ENCODE results near the gene GSS. TPM values are rescaled to one million over a fixed set of nuclear protein-coding genes. Genes with fewer than 3 reads are reported as not detected.

The GSS gene
- total RNA-seq, 1 experiment from 2014 or later, result 95.9 TPM

DNA sequence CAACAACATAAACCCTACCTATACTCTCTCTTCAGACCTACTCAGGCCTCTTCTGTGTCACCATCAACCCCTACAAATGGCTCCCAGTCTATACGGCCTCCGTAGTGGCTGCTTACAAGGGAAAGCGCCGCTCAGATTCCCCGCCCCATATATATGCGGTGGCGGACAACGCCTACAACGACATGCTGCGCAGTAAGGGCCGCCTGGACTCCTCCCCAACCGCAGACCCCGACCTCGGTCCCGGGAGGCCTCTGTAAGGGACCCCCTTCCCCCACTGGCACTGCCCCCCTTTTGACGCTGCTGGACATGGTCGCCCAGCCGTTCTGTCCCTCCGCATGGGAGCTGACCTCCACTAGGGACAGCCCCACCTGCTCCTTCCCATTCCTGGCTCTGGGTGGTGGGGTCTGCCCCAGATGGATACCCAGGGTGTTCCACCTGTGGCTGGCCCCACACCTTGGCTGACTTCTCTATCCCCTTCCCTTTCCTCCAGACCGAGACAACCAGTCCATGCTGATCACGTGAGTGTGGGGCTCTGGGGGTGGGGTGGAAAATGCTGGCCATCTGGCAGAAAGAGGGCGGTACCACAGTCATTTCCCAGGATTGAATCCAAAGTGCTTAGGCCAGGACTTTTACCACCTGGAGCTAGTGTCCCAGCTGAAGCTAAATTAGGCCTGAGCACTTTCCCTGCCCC is 25.1 kb upstream of the GSS start:
- no peak overlapping the region for H3K4me3 ChIP-seq (ENCODE audit: low read length)
- H3K9me2 ChIP-seq (replicated peaks; ENCODE audit: low read length), result no peaks in the 10 kb centered on the region
- no peak overlapping the region for H2AFZ ChIP-seq (ENCODE audit: low read length)
- TF ChIP-seq EZH2phosphoT487 (IDR thresholded peaks at IDR 0.05; ENCODE audit: borderline replicate concordance, low read length) (no peak), EZH2 (IDR thresholded peaks at IDR 0.05; ENCODE audit: low read length, unreplicated experiment) (no peak)
- TF ChIP-seq, protein P1, sequence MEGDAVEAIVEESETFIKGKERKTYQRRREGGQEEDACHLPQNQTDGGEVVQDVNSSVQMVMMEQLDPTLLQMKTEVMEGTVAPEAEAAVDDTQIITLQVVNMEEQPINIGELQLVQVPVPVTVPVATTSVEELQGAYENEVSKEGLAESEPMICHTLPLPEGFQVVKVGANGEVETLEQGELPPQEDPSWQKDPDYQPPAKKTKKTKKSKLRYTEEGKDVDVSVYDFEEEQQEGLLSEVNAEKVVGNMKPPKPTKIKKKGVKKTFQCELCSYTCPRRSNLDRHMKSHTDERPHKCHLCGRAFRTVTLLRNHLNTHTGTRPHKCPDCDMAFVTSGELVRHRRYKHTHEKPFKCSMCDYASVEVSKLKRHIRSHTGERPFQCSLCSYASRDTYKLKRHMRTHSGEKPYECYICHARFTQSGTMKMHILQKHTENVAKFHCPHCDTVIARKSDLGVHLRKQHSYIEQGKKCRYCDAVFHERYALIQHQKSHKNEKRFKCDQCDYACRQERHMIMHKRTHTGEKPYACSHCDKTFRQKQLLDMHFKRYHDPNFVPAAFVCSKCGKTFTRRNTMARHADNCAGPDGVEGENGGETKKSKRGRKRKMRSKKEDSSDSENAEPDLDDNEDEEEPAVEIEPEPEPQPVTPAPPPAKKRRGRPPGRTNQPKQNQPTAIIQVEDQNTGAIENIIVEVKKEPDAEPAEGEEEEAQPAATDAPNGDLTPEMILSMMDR (conservative IDR thresholded peaks at IDR 0.05; ENCODE audit: low read depth, low read length), result no peak
- no peaks in the 10 kb centered on the region for H3K79me2 ChIP-seq (ENCODE audit: low read length)
- POLR2A ChIA-PET (ENCODE audit: unreplicated experiment), result no interaction called here
- CTCF ChIA-PET, result no interaction called here
- H3K27ac ChIP-seq (ENCODE audit: low read length), result no peak overlapping the region
- H3K9me3 ChIP-seq (ENCODE audit: low read length), result no peaks in the 10 kb centered on the region
- no peaks in the 10 kb centered on the region for H4K20me1 ChIP-seq (ENCODE audit: low read length)
- no TSS peak for BruUV-seq (replicated peaks)
- H3K4me1 ChIP-seq (ENCODE audit: insufficient read depth, low read length), result peaks cover 5% of the 10 kb centered on the region
- intact Hi-C loops (cut with micrococcal nuclease), result no loop called here
- no peaks in the 10 kb centered on the region for H3F3A ChIP-seq (ENCODE audit: low read length, unreplicated experiment)
- H3K9ac ChIP-seq (ENCODE audit: low read length), result no peak overlapping the region
- ATAC-seq, result no peak
- no peaks in the 10 kb centered on the region for H3K27me3 ChIP-seq (ENCODE audit: low read length)
- H3K36me3 ChIP-seq (ENCODE audit: low read depth, low read length), result no peaks in the 10 kb centered on the region
- no peak overlapping the region for H3K4me2 ChIP-seq (ENCODE audit: low read length)
- no peak for DNase-seq

DNA sequence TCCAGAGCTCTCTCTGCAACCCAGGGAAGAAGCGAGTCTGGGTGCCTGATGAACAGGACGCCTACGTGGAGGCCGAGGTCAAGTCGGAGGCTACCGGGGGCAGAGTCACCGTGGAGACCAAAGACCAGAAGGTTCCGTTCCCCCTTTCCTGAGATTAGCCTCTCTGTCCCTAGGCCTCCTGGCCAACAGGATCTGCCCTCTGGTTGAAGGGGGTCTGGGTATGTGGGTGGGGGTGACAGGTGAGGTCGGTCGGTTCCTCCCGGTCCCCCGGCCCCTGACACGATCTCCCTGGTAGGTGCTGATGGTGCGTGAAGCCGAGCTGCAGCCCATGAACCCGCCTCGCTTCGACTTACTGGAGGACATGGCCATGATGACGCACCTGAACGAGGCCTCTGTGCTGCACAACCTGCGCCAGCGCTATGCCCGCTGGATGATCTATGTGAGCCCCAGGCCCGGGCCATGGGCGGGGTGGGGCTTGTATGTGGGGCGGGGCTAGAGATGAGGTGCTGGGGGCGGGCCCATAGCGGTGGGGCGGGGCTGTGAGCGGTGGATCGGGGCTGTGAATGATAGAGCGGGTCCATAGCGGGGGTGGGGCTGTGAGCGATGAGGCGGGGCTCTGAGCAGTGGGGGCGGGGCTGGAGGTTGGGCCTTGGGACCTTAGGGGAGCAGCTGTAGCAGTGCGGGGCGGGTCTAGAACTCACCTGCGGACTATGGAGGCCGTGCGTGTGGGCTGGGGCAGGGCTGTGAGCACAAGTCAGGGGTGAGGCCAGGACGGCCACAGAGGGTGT is 24.0 kb upstream of the GSS start:
- TF ChIP-seq EZH2 (IDR thresholded peaks at IDR 0.05; ENCODE audit: low read length, unreplicated experiment) (no peak), EZH2phosphoT487 (IDR thresholded peaks at IDR 0.05; ENCODE audit: borderline replicate concordance, low read length) (no peak)
- TF ChIP-seq, protein P1 (conservative IDR thresholded peaks at IDR 0.05; ENCODE audit: low read depth, low read length), result no peak
- H3K27ac ChIP-seq (ENCODE audit: low read length), result no peak overlapping the region
- ChIA-PET CTCF (no interaction called here), POLR2A (ENCODE audit: unreplicated experiment) (no interaction called here)
- H4K20me1 ChIP-seq (ENCODE audit: low read length), result no peaks in the 10 kb centered on the region
- H2AFZ ChIP-seq (ENCODE audit: low read length), result no peak overlapping the region
- no peaks in the 10 kb centered on the region for H3F3A ChIP-seq (ENCODE audit: low read length, unreplicated experiment)
- no peaks in the 10 kb centered on the region for H3K9me2 ChIP-seq (replicated peaks; ENCODE audit: low read length)
- H3K4me3 ChIP-seq (ENCODE audit: low read length), result no peak overlapping the region
- H3K4me2 ChIP-seq (ENCODE audit: low read length), result no peak overlapping the region
- intact Hi-C loops (cut with micrococcal nuclease), result no loop called here
- DNase-seq (no peak), ATAC-seq (no peak)
- no peaks in the 10 kb centered on the region for H3K36me3 ChIP-seq (ENCODE audit: low read depth, low read length)
- no peaks in the 10 kb centered on the region for H3K4me1 ChIP-seq (ENCODE audit: insufficient read depth, low read length)
- no peak overlapping the region for H3K9ac ChIP-seq (ENCODE audit: low read length)
- no peaks in the 10 kb centered on the region for H3K27me3 ChIP-seq (ENCODE audit: low read length)
- H3K9me3 ChIP-seq (ENCODE audit: low read length), result no peaks in the 10 kb centered on the region
- no TSS peak for BruUV-seq (replicated peaks)
- no peaks in the 10 kb centered on the region for H3K79me2 ChIP-seq (ENCODE audit: low read length)
